ENCODE results near the gene ROM1. TPM values are rescaled to one million over a fixed set of nuclear protein-coding genes. Genes with fewer than 3 reads are reported as not detected.

ROM1 gene
- total RNA-seq, 1 experiment from 2014 or later: 0.94 TPM

GRCh38 chr11:62573006-62573591 lies 40.0 kb upstream of the ROM1 start:
- peak overlapping the region; percentile 96 for H3K27ac Mint-ChIP-seq
- ATAC-seq (no peak), DNase-seq (ENCODE audit: low spot score) (no peak)
- H3K9me3 Mint-ChIP-seq: no peaks in the 10 kb centered on the region
- peak overlapping the region; percentile 99 for H3K4me3 Mint-ChIP-seq
- no peaks in the 10 kb centered on the region for H3K27me3 Mint-ChIP-seq (ENCODE audit: low read depth)
- TF ChIP-seq TEAD1 (CRISPR knock-in tag; IDR thresholded peaks at IDR 0.05): 0 out of 2 replicates have a peak, but pooled peaks have one; percentile 8
- no peak for TF ChIP-seq AR (CRISPR knock-in tag; IDR thresholded peaks at IDR 0.05)
- TF ChIP-seq E2F4 (CRISPR knock-in tag; IDR thresholded peaks at IDR 0.05; ENCODE audit: borderline replicate concordance, low read depth): no peak
- ChIA-PET CTCF (interaction anchor here (0.9 to 2.1 kb wide), 17 partner anchors 13 to 235 kb away, joined by 3 to 33 read pairs (median 6); partner anchors contain the start of genes AHNAK, B3GAT3, HNRNPUL2 and MTA2), POLR2A (interaction anchor here (1.0 to 3.2 kb wide), 14 partner anchors 9 to 268 kb away, joined by 3 to 44 read pairs (median 6); partner anchors contain the start of genes B3GAT3, C11orf98, CSKMT and GNG3)
- H3K36me3 Mint-ChIP-seq: peaks cover 69% of the 10 kb centered on the region
- peaks cover 37% of the 10 kb centered on the region for H3K4me1 Mint-ChIP-seq

- H3K27ac Mint-ChIP-seq: peak within 1 kb of the TSS; percentile 96
- H3K4me1 Mint-ChIP-seq: peaks cover 37% of the 10 kb centered on the region
- peaks cover 69% of the 10 kb centered on the region for H3K36me3 Mint-ChIP-seq
- no peak for TF ChIP-seq ZBTB43 (CRISPR knock-in tag; IDR thresholded peaks at IDR 0.05)
- no peak for TF ChIP-seq TEAD4 (CRISPR knock-in tag; IDR thresholded peaks at IDR 0.05)
- TF ChIP-seq MLX (CRISPR knock-in tag; IDR thresholded peaks at IDR 0.05): no peak
- TF ChIP-seq STAT6 (CRISPR knock-in tag; conservative IDR thresholded peaks at IDR 0.05; ENCODE audit: low read depth): no peak
- no peak for TF ChIP-seq RELA (CRISPR knock-in tag; IDR thresholded peaks at IDR 0.05; ENCODE audit: borderline replicate concordance)
- no peak for TF ChIP-seq ELF4 (CRISPR knock-in tag; IDR thresholded peaks at IDR 0.05; ENCODE audit: low read depth)
- TF ChIP-seq USF1 (CRISPR knock-in tag; IDR thresholded peaks at IDR 0.05): no peak
- no peak for TF ChIP-seq FOXJ3 (CRISPR knock-in tag; IDR thresholded peaks at IDR 0.05; ENCODE audit: borderline replicate concordance)
- TF ChIP-seq SMAD4 (CRISPR knock-in tag; IDR thresholded peaks at IDR 0.05): no peak
- TF ChIP-seq FOXP4 (CRISPR knock-in tag; IDR thresholded peaks at IDR 0.05): peak; percentile 72
- no peak for TF ChIP-seq ZBTB21 (CRISPR knock-in tag; IDR thresholded peaks at IDR 0.05; ENCODE audit: borderline replicate concordance)
- no peak for TF ChIP-seq TP53 (CRISPR knock-in tag; IDR thresholded peaks at IDR 0.05)
- no peak for TF ChIP-seq EMX1 (CRISPR knock-in tag; IDR thresholded peaks at IDR 0.05)
These were observed 39.3 kb upstream of the ROM1 start, which contains the start of gene EEF1G for GRCh38 chr11:62573592-62574362. TSS of gene EEF1G (minus strand) at chr11:62573891. CDS start at chr11:62573842, 49 bp downstream.

More at GRCh38 chr11:62573592-62574362, 39.3 kb upstream of the ROM1 start, which contains the start of gene EEF1G:
- peak within 1 kb of the TSS; percentile 99 for H3K4me3 Mint-ChIP-seq
- H3K9me3 Mint-ChIP-seq: no peaks in the 10 kb centered on the region
- no peaks in the 10 kb centered on the region for H3K27me3 Mint-ChIP-seq (ENCODE audit: low read depth)
- DNase-seq (ENCODE audit: low spot score) (peak; percentile 98), ATAC-seq (peak; percentile 97)
- ChIA-PET POLR2A (interaction anchor here (0.5 to 3.2 kb wide), 20 partner anchors 9 to 1412 kb away, joined by 3 to 44 read pairs (median 4); partner anchors contain the start of genes B3GAT3, C11orf98, CSKMT and GNG3), CTCF (interaction anchor here (0.6 to 2.1 kb wide), 17 partner anchors 13 to 236 kb away, joined by 3 to 33 read pairs (median 6); partner anchors contain the start of genes B3GAT3, HNRNPUL2, MTA2 and TUT1)

Data from WTC11 (cell line).